Activated CD4-positive, alpha-beta T cell treated with anti-CD3 and anti-CD28 coated beads, Interleukin-2, amount 50 U/mL, for 48 hours (primary cell): ENCODE measurements around the gene DCAF5.
A peak's percentile ranks its signal among the peaks of the same experiment; 100 is the strongest.
"Not testable (repeated sequence)": the region's sequence is repeated elsewhere in the genome, so short reads cannot be mapped to it uniquely, and the experiment has no call there.

ENCODE experiments used
- DNase-seq, 2 experiments: peaks; one replicate each; pipeline ENCODE4 v3.0.0-alpha.2; 2020

Gene DCAF5

DNA sequence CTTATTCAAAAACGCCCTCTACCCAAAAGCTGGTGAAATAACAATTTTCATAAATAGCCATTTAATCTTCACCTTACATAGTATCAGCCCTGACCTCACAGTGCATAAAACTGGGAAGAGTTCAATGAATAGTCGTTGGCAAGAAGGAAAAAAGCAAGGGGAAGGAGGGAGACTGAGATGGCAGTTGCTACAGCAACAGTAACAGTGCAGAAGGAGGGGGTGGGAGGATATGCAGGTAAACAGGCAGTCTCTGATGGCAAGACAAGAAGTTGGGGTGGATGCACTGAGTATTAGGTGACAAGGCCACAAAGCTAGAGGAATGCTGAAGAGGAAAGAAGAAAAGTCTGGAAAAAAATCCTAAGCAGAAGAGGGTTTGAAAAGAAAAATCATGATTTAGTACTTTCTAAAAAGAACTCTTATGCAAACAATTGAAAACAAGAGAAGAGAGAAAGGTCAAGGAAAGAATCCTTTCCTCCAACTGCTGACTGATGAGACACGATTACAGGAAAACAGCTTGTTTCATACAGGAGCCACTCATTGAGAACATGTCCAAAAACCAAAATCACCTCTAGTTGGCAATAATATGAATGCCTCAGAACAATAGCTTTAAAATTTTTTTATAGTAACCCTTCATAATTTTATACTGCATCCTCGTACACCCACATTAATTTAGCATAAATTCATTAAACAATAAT, 56.0 kb downstream of the DCAF5 start:
- no peak for DNase-seq

DNA sequence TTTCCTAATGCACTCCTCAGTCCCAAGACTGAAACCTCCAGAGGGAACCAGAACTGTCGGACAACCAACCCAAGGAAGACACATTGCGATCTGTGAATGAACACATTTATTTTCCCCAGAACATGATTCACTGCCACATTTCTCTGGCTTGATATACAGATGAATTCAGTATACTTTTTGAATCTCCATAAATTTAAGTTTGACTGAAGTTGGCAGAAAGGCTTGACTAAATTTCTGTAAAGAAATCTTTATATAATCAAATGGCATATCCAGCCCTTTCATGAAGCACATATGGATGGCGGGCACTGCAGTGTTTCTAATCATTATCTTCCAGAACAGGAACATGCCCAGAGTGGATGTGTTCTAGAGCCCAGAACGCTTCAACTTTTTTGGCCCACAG, 56.7 kb downstream of the DCAF5 start:
- DNase-seq, result no peak

DNA sequence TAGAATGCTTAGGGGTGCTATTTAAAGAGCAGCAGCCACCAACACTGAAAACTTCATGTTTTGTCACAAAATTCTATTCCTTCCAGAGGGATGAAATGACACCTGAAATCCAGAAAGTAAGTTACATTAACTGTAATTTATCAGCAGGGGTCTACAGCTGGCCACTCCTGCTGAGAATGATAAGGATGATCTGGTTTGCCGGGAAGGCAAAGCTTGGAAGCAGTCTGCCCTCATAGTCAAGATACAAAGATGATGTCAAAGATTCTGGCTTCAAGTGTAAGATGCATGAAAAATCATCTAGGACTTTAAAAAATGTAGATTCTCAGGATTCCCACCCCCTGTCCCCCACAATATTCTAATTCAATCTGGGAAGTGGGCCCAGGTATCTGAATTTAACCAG, 58.4 kb downstream of the DCAF5 start:
- no peak for DNase-seq

DNA sequence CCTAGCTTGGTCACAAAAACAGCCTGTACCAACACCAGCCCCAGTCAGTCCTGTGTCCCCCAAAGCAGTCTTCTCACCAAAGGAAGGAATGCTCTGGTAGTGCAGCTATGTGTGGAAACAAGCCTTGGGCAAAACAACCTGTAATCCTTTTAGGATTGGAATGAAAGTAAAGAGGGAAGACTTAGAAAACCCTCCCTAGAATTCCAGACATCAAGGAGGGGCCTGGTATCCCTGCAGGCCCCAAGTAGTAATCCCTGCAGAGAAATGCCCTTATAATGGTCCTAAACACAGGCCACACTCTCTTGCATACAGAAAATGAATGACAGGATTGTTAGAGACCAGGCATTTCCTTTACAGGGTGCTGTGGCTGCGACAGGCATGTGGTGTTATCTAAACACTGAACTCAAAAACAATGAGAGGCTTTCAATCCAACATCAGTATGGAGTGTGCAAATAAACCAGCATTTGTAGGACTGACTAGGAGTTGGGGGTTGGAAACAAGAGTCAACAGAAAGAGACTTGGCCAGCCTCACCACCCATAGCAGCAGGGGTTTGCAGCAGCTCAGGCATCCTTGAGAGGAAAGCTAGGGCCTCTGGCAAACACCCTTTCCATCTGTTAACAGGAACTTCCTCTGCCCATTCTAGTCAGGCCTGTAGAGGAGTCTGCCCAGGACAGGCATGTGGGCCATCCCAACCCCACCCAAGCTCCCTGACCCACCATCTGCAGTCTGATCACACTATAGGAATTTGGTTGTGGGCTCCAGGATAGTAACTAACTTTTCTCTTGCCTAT, 59.1 kb downstream of the DCAF5 start:
- no peak for DNase-seq

DNA sequence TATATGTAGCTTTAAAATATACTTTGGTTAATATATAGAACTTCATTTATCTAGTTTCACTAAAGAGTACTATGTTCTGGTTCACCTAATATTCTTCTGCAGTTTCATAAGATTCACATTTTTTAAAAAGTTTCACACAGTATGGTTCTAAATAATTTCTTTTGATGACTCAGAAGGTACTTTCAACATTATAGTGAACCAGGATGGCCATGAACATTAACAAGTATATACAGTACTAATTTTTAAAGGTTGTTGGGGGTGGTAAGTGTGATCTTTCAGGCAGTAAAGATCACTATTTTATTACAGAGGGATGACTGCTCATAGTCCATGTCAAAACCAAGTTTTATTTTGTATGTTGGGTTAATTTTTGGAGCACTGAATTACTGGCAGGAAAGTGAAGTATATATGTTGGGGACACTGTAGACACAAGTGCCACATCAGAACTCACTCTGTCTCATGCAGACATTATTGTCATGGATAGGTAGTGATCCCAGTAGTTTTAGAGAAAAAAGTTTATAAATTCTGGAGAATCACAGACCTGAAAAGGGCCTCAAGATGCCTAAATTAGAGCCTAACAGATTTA, 60.0 kb downstream of the DCAF5 start:
- no peak for DNase-seq

DNA sequence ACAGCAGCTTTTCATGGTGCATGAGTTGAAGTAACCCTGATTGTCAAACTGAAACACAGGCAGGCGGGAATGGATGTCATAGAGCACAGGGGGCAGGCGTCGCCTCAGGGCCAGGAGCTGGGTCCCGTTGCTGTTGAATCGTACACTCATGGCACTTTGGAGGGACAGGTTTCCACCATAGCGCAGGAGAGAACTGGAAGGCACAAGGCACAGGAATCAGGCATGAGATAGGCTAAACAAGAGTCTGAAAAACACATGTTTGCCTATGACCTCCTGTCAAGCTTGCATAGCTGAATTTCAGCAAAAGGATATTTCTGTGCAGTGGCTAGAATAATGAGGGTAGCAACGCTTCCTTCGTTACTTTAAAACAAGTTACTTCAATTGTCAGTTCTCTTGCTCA, 61.2 kb downstream of the DCAF5 start:
- no peak for DNase-seq

DNA sequence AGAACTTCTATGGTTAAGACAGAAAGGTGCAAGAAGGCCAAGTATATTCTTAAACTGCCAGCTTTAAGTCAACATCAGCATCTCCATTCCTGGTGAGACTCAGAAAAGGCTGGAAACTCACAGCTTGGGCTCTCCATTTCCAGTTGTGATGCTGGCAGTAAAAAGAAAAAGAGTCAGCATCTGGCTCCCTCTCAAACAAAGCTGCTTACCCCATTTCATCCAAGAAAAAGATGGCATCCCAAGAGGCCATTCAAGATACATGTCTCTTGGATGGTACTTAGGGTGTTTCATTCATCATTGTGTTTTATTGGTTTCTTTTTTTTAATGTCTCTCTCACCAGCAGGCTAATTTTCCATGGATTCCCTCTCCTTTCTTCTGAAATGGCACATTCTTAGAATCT, 61.9 kb downstream of the DCAF5 start:
- no peak for DNase-seq

DNA sequence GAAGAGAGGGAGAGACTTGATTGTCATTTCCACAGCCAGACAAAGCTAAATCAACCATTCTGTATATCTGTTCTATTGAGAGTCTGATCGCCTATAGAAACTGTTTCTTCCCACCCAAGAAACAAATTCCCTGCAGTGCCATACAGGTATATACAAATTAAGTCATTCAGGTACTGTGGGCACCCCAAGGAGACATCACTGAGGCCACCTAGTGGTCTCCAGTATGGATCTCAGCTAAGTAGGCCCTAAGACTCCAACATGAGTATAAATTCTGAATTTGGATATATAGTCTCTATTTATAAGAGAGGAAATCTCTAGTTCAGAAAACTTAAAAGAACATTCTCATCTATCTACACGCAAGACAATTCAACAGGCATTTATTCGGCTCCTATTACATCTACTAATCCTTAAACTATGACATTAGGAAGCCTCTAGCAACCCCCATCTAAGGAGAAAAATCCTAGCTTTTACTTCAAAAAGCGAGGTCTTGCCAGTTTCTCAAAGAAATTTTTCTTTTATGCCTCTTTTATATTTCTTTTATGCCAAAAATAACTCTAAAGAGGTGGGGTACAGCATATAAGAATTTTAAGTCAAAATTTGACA, 62.6 kb downstream of the DCAF5 start:
- peak in 1 of 2 experiments; percentile 11 for DNase-seq

DNA sequence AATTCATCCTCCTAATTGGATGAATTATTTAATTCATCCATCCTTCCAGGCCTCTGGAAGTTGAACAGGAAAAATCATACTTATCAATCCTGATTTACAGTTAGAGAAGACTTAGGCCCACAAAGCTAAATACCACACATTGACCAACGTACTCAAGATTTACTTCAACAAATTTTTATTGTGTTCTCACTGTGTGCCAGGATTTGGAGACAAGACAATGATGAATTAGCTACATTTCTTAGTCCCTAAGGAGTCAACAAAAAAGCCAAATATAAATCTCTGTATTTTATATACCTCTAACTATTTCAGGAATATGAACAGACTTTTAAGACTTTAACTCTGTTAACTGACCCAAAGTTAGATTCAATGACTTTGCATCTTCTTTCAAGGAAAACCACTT, 63.9 kb downstream of the DCAF5 start:
- DNase-seq, result no peak

DNA sequence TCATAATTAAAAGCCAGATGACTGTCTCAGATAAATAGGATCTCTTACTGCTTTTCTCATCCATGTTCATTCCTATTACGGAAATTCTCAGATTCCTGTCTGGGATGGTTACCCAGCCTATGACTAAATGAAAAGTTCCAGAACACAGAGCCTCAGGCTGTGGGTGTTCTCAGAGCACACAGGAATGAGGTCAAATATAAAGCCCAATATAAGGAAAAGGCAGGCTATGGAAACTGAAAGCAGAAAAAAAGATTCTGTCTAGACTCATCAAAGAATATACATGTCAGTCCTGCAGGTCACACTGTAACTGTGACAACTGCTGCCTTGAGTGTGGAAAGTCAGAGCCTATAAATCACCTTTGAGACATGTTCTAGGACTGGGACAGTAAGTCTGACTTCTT, 64.3 kb downstream of the DCAF5 start:
- DNase-seq, result no peak

DNA sequence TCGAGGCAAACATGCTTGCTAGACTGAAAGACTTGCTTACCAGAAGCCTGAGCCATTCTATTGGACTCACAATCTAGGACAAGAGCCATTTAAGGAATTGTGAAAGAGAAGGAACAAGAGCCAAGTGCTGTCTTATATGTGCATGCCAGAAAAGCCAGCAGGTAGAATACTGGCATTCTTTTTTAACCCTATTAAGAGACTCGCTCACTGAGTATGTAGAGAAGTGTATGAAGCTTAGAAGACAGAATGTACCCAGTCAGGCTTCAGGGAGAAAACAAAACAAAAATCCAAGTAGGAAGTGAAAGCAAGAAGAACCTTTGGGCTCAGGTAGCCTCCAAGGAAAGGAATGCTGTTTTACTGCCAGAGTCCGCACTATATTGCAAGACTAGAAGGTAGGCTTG, 65.9 kb downstream of the DCAF5 start:
- DNase-seq, result no peak

DNA sequence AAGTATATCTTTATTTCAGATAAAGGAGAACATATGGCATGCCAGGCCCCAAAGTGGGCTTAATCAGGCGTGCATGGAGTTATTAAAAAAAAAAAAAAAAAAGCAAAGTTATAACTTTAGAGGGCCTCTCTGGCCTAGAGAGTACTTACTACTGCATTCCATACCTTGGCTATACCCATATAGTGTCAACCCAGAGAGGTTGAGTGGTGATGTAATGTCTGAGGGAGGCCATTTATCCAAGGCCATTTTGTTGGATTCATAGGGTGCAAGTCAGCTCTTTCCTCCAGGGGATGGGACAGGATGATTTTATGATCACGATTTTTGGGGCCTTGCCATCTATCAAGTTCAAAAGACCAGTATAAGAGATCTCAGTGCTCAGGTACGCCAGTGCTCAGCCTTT, 66.4 kb downstream of the DCAF5 start:
- no peak for DNase-seq

DNA sequence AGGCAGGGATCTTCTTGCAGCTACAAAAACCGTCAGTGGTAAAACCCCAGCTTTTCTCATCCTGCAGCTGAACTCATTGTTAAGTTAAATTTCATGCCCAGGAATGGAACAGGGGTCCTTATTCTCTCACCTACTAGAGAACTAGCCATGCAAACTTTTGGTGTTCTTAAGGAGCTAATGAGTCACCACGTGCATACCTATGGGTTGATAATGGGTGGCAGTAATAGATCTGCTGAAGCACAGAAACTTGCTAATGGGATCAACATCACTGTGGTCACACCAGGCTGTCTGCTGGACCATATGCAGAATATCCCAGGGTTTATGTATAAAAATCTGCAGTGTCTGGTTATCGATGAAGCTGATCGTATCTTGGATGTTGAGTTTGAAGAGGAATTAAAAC, 68.9 kb downstream of the DCAF5 start:
- DNase-seq, result no peak

DNA sequence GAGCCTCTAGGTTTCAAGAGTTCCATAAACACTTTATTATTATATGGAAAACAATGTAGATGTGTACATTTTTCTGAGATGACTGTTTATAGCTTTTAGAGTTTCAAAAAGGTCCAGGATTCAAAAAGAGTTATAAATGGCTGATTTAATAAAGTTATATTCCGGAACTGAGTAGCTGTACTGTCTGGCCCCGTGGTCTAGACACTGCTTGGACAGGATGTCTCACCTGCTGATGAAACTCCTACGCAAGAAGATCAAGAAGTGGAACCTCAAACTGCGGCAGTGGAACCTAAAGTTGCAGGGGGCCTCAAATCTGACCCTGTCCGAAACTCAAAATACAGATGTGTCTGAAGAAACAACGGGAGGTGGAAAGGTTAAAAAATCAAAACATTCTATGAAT, 69.7 kb downstream of the DCAF5 start:
- no peak for DNase-seq

DNA sequence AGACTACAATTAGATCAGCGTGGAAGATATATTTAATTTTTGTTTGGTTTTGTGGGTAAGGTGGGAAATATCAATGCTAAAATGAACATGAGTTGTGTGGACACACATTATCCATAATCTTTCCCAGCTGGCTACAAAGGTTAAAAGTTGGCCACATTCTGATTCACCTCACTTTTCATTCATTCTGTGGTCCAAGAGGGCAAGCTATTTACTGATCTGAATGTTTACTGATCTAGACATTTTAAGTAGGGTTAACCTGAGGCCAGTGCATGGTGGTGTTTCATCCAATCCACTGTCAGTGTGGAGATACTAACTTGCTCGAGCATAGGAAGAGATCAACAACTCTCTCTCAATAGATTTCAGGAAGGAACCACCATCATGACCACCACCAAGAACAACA, 71.6 kb downstream of the DCAF5 start:
- DNase-seq, result no peak

DNA sequence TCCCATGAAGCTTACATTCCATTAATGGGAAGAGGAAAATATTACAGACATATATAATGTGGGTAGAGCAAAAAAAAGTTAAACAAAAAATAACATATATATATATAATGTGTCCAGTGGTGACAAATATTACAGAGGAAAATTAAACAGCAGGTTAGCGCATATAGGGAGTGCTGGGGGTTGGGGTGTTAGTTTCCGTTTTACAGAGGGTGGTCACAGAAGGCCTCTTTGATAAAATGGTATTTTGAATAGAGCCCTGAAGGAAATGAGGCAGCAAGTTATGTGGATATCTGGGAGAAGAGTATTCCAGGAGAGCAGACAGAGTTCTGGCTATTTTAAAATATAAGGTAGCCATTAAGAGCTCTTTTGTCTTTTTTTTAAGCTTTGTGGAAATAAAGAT, 73.2 kb downstream of the DCAF5 start:
- no peak for DNase-seq

DNA sequence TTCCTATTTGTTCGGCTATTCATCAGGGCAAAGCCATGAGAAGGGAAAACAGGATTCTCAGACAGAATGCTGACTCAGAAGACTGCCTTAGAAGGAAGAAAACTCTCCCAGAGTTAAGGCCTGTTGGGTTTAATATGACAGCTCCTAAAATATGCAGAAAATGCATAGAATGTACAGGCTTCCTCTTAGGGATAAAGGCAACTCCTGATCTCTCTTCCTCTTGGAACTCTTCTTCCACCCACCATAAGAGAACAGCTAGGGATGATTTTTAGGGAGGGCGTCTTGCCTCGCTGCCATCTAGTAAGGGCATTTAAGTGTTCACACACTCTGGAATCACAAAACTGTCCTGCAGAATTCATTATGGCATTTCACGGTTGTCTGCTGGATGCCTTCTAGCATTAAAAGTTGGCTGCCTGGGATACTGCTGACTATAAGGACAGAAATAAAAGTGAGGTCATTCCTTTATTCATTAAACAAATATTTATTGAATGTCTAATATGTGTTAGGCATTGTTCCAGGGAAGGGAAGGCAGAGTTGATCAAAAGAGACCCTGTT, 73.7 kb downstream of the DCAF5 start:
- DNase-seq, result no peak

DNA sequence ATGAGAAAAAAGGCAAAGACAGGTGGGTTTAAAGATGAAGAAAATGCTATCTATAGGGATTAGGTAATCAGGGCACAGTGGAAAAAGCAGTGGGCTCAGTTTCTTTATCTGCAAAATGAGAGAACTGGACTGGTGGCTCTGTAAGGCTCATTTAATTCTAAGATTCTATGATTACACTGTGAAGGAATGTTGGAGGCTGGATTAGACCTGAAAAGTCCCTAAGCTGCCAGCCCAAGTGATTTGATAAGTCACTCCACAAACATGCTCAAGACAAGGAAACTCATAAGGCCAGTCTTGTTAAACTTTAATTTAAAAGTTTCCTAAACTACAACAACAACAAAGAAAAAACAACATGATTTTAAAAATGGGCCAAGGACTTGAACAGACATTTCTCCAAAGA, 75.1 kb downstream of the DCAF5 start:
- DNase-seq, result no peak

DNA sequence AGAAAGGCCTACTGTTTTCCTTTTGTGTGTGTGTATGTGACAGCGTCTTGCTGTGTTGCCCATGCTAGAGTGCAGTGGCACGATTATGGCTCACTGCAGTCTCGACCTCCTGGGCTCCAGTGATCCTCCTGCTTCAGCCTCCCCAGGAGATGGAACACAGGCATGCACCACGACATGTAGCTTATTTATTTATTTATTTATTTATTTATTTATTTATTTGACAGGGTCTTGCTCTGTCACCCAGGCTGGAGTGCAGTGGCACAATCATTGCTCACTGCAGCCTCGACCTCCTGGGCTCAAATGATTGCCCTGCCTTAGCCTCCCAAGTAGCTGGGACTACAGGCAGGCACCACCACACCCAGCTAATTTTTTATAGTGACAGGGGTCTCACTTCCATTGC, 75.7 kb downstream of the DCAF5 start:
- DNase-seq, result not testable (repeated sequence)

DNA sequence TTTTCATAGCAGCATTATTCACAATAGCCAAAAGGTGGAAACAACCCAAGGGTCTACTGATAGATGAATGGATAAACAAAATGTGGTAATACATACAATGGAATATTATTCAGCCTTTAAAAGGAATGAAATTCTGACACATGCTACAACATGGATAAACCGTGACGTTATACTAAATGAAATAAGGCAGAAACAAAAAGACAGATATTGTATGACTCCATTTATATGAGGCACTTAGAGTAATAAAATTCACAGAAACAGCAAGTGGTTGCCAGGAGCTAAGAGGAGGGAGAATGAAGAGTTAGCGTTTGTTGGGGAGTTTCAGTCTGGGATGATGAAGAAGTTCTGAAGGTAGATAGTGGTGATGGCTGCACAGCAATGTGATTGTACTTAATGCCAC, 76.6 kb downstream of the DCAF5 start:
- DNase-seq, result no peak

DNA sequence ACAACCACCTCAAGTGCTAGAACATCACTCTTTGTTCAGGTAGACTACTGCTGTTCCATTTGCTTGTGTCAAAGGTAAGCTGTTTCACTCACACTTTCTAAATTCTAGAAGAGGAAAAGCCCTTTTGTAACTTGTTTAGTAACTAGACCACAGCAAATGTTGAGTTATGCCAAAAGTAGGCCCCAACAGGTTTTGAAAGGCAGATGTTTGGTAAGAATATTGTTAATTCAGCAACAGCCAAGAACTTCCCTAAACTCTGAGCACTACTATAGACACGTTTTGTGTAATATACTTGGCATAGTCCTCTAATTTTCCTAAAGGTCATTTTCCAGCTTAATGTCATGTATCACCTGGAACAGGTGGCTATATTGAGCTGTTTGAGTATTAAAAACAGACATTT, 79.0 kb downstream of the DCAF5 start:
- DNase-seq, result no peak

DNA sequence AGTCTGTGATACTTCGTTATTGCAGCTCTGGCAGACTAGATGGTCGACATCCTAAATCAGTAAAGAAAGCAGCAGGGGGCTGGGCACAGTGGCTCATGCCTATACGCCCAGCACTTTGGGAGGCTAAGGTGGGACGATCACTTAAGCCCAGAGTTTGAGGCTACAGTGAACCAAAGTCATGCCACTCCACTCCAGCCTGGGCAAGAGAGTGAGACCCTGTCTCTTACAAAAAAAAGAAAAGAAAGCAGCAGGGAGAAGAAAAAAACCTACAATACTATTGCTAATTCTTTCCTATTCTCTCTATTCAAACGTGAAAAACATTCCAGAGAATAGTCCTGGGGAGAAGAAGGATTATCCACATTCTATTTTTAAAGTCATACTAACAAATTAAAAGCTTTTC, 79.5 kb downstream of the DCAF5 start:
- no peak for DNase-seq

DNA sequence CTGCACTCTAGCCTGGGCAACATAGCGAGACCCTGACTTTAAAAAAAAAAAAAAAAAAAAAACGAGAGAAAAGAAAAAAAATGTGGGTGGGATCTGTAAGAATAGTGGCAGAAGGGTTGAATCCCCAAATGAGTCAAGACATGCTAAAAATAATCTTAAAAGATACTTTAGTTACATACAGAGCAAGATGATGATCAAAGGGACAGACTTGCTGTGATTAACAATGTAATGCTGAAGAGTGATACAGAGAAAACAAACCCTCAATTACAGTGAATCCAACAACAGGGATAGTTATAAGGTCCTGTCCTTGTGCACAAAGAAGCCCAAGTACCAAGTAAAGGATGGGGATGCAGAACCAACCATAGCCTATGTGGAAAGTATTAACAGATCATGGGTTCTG, 80.3 kb downstream of the DCAF5 start:
- no peak for DNase-seq
